Hepatocyte (in vitro differentiated cells): Measurements from ENCODE around the gene MTERF4.

Source experiments
- CTCF ChIP-seq: fragments of 200-600 bp; sonication (generic); IDR thresholded peaks from 2 replicates; pipeline ENCODE4 v1.5.1; 2016; ENCODE audit warnings: antibody characterized with exemption, mild to moderate bottlenecking; ENCODE audit not compliant: poor library complexity
- EZH2 ChIP-seq: fragments of 200-600 bp; sonication (generic); IDR thresholded peaks from 2 replicates; pipeline ENCODE4 v1.6.1; 2016; ENCODE audit warnings: antibody characterized with exemption, mild to moderate bottlenecking, borderline replicate concordance
- EZH2phosphoT487 ChIP-seq: fragments of 200-600 bp; sonication (generic); IDR thresholded peaks from one replicate; pipeline ENCODE4 v1.6.1; 2018; ENCODE audit warnings: antibody characterized with exemption, mild to moderate bottlenecking, low read depth, moderate library complexity; ENCODE audit not compliant: unreplicated experiment, severe bottlenecking

GRCh38 chr2:241070811-241071676 is 31.0 kb downstream of the MTERF4 start:
- TF ChIP-seq CTCF = no peak
- no peak for TF ChIP-seq EZH2
- TF ChIP-seq EZH2phosphoT487 = no peak
